Endodermal cell (in vitro differentiated cells): ENCODE results near the gene IFNA17. TPM values are rescaled to one million over a fixed set of nuclear protein-coding genes. Genes with fewer than 3 reads are reported as not detected.
"Not testable (repeated sequence)": the region's sequence is repeated elsewhere in the genome, so short reads cannot be mapped to it uniquely, and the experiment has no call there.

Experiments used
- DNase-seq: peaks from one replicate; pipeline ENCODE4 v3.0.0-alpha.2; 2017
- H3K27ac ChIP-seq: 2 replicates; pipeline ENCODE4 v1.5.1; 2013; ENCODE audit warnings: mild to moderate bottlenecking, low read depth, low read length, moderate library complexity
- H3K27me3 ChIP-seq: 2 replicates; pipeline ENCODE4 v1.6.1; 2013; ENCODE audit warnings: mild to moderate bottlenecking, low read length, moderate library complexity; ENCODE audit not compliant: insufficient read depth, control insufficient read depth, poor library complexity, severe bottlenecking
- H3K36me3 ChIP-seq: 2 replicates; pipeline ENCODE4 v1.7.0; 2013; ENCODE audit warnings: mild to moderate bottlenecking, low read length, moderate library complexity; ENCODE audit not compliant: control insufficient read depth, insufficient read depth
- H3K4me1 ChIP-seq: one replicate; pipeline ENCODE4 v1.7.0; 2013; ENCODE audit warnings: low read length; ENCODE audit not compliant: control insufficient read depth, insufficient read depth
- H3K4me3 ChIP-seq: 2 replicates; pipeline ENCODE4 v1.5.1; 2013; ENCODE audit warnings: mild to moderate bottlenecking, low read length, moderate library complexity
- H3K9ac ChIP-seq: 2 replicates; pipeline ENCODE4 v1.6.1; 2013; ENCODE audit warnings: mild to moderate bottlenecking, low read length, moderate library complexity; ENCODE audit not compliant: poor library complexity, severe bottlenecking; ENCODE audit errors: extremely low read depth
- H3K9me3 ChIP-seq: 2 replicates; pipeline ENCODE4 v1.6.1; 2013; ENCODE audit warnings: mild to moderate bottlenecking, low read length, moderate library complexity; ENCODE audit not compliant: control insufficient read depth
- H3K27ac Mint-ChIP-seq: 2 replicates; pipeline ENCODE4 v1.8.0; 2020; ENCODE audit warnings: mixed read lengths
- H3K27me3 Mint-ChIP-seq: 2 replicates; pipeline ENCODE4 v1.8.0; 2021; ENCODE audit warnings: mild to moderate bottlenecking, mixed read lengths; ENCODE audit not compliant: insufficient read depth
- H3K36me3 Mint-ChIP-seq: 2 replicates; pipeline ENCODE4 v1.8.0; 2020; ENCODE audit warnings: low read depth, mixed read lengths
- H3K4me1 Mint-ChIP-seq: 2 replicates; pipeline ENCODE4 v1.8.0; 2020; ENCODE audit warnings: mixed read lengths
- H3K4me3 Mint-ChIP-seq: 2 replicates; pipeline ENCODE4 v1.8.0; 2020; ENCODE audit warnings: mild to moderate bottlenecking, moderate library complexity, mixed read lengths
- H3K9me3 Mint-ChIP-seq: 2 replicates; pipeline ENCODE4 v1.8.0; 2020; ENCODE audit warnings: mild to moderate bottlenecking, mixed read lengths
- WGBS, 2 experiments: methylation state at CpG; one replicate each; pipeline versions ENCODE4 v1.1.5 to v1.1.7; 2013; ENCODE audit warnings: missing lambda C conversion rate in 2 of 2, mixed read lengths in 1 of 2; ENCODE audit not compliant: insufficient coverage in 1 of 2, insufficient read length in 1 of 2; 5-methylcytosine and 5-hydroxymethylcytosine counted together
- total RNA-seq, 2 donors: library from RNA; stranded (reverse); fragmentation: NEBNext Ultra II Directional in 1 of 2; extraction: Animal tissue kit (Norgen Biotek cat#: 25700) in 1 of 2; gene quantifications; 2 replicates in 1 of 2; 3 replicates in 1 of 2; pipeline ENCODE4 v1.2.1, GENCODE V29; 2021
- TF ChIP-seq, protein P1 (sequence below): fragments of 200-600 bp; sonication (generic); conservative IDR thresholded peaks from 2 replicates; pipeline ENCODE4 v1.5.0; 2021; ENCODE audit warnings: antibody characterized with exemption, mild to moderate bottlenecking

Gene IFNA17
- total RNA-seq, 2 donors from 2014 or later, result not detected

GRCh38 chr9:21213411-21214326 is 14.4 kb downstream of the IFNA17 start:
- not testable (repeated sequence) for H3K9ac ChIP-seq, H3K4me1 Mint-ChIP-seq, H3K36me3 Mint-ChIP-seq, H3K36me3 ChIP-seq, H3K4me1 ChIP-seq, H3K27me3 ChIP-seq, H3K27ac ChIP-seq, H3K4me3 ChIP-seq, H3K4me3 Mint-ChIP-seq, H3K27ac Mint-ChIP-seq, H3K9me3 ChIP-seq, DNase-seq, H3K9me3 Mint-ChIP-seq
- 46 to 50% methylated on average over 2 to 3 of the region's 5 CpGs for WGBS, 2 experiments
- TF ChIP-seq, protein P1, sequence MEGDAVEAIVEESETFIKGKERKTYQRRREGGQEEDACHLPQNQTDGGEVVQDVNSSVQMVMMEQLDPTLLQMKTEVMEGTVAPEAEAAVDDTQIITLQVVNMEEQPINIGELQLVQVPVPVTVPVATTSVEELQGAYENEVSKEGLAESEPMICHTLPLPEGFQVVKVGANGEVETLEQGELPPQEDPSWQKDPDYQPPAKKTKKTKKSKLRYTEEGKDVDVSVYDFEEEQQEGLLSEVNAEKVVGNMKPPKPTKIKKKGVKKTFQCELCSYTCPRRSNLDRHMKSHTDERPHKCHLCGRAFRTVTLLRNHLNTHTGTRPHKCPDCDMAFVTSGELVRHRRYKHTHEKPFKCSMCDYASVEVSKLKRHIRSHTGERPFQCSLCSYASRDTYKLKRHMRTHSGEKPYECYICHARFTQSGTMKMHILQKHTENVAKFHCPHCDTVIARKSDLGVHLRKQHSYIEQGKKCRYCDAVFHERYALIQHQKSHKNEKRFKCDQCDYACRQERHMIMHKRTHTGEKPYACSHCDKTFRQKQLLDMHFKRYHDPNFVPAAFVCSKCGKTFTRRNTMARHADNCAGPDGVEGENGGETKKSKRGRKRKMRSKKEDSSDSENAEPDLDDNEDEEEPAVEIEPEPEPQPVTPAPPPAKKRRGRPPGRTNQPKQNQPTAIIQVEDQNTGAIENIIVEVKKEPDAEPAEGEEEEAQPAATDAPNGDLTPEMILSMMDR, result peak; percentile 69
- H3K27me3 Mint-ChIP-seq, result peaks cover 41% of the 10 kb centered on the region

GRCh38 chr9:21212160-21212559 is 15.9 kb downstream of the IFNA17 start:
- H3K36me3 ChIP-seq, H3K4me1 ChIP-seq, H3K27ac ChIP-seq, H3K9ac ChIP-seq, H3K27me3 ChIP-seq, H3K36me3 Mint-ChIP-seq, H3K9me3 Mint-ChIP-seq, H3K4me3 ChIP-seq, DNase-seq, H3K27ac Mint-ChIP-seq, H3K9me3 ChIP-seq, H3K4me1 Mint-ChIP-seq, H3K4me3 Mint-ChIP-seq: not testable (repeated sequence)
- H3K27me3 Mint-ChIP-seq, result peaks cover 30% of the 10 kb centered on the region
- 80% methylated on average over 2 of the region's 2 CpGs; no CpG with 5 or more reads in 1 of the 2 experiments for WGBS, 2 experiments

DNA sequence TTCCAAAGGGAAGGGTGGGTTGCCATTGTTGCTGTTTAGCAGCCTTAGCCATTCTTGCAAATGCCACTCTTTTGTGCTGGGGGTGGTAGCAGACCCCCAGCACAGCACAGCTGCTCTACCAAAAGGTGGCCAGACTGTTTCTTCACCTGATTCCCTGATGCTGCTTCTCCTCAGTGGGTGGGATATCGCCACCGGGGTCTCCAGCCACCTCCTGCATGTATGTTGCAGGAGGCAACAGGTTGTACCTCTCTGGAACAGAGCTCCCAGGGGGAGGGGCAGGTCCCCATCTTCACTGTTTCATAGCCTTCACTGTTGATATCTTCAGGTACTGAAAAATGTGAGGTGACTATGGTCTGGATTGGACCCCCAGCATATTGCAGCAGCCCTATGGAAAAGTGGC is 17.2 kb downstream of the IFNA17 start:
- H3K4me3 Mint-ChIP-seq, H3K27ac ChIP-seq, H3K9me3 ChIP-seq, H3K27ac Mint-ChIP-seq, H3K36me3 ChIP-seq, H3K36me3 Mint-ChIP-seq, H3K9ac ChIP-seq, DNase-seq, H3K27me3 ChIP-seq, H3K4me3 ChIP-seq, H3K4me1 ChIP-seq, H3K9me3 Mint-ChIP-seq, H3K4me1 Mint-ChIP-seq: not testable (repeated sequence)
- WGBS, 2 experiments, result 100% methylated on average over 2 of the region's 2 CpGs
- H3K27me3 Mint-ChIP-seq, result peaks cover 30% of the 10 kb centered on the region

DNA sequence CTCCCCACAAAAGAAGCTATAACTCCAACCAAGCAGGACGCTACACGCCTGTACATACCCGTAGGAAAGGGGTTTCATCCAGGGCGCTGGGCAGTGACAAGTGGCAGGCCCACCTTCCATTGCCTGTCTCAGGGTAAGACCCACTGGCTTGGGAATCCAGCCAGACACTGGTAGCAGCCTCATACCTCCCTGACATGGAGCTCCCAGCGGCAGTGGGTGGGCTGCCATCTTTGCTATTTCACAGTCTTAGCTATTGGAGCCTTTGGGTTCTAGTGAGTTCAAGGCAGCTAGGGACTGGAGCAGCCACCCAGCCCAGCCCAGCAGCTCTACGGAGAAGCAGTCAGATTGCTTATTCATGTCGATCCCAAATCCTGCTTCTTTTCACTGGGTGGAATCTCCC is 17.7 kb downstream of the IFNA17 start:
- Histone ChIP-seq H3K27ac (no peak overlapping the region), H3K4me1 (no peaks in the 10 kb centered on the region), H3K4me3 (no peak overlapping the region), H3K27me3 (no peaks in the 10 kb centered on the region), H3K36me3 (no peaks in the 10 kb centered on the region), H3K9me3 (no peaks in the 10 kb centered on the region), H3K9ac (no peak overlapping the region)
- Mint-ChIP-seq H3K27me3 (peaks cover 25% of the 10 kb centered on the region), H3K4me3 (no peak overlapping the region), H3K4me1 (no peaks in the 10 kb centered on the region), H3K36me3 (no peaks in the 10 kb centered on the region), H3K9me3 (no peaks in the 10 kb centered on the region), H3K27ac (no peak overlapping the region)
- TF ChIP-seq, protein P1, result no peak
- 94 to 96% methylated on average over 7 of the region's 7 CpGs for WGBS, 2 experiments
- DNase-seq, result no peak

GRCh38 chr9:21207043-21207442 is 21.0 kb downstream of the IFNA17 start, which contains the start of gene IFNA10:
Gene IFNA10, minus strand, starts transcription at chr9:21207143. Its CDS starts 46 bp downstream, at chr9:21207097.
- WGBS, 2 experiments, result 93% methylated on average over 1 of the region's 3 CpGs; no CpG with 5 or more reads in 1 of the 2 experiments
- not testable (repeated sequence) for DNase-seq, H3K36me3 ChIP-seq, H3K9me3 ChIP-seq, H3K27me3 ChIP-seq, H3K9me3 Mint-ChIP-seq, H3K4me3 Mint-ChIP-seq, H3K27ac ChIP-seq, H3K4me3 ChIP-seq, H3K36me3 Mint-ChIP-seq, H3K9ac ChIP-seq, H3K4me1 ChIP-seq, H3K4me1 Mint-ChIP-seq, H3K27ac Mint-ChIP-seq
- H3K27me3 Mint-ChIP-seq, result peaks cover 23% of the 10 kb centered on the region
